ENCODE measurements around the gene TDRKH.
"Not testable (repeated sequence)": the region's sequence is repeated elsewhere in the genome, so short reads cannot be mapped to it uniquely, and the experiment has no call there.

Gene TDRKH

DNA sequence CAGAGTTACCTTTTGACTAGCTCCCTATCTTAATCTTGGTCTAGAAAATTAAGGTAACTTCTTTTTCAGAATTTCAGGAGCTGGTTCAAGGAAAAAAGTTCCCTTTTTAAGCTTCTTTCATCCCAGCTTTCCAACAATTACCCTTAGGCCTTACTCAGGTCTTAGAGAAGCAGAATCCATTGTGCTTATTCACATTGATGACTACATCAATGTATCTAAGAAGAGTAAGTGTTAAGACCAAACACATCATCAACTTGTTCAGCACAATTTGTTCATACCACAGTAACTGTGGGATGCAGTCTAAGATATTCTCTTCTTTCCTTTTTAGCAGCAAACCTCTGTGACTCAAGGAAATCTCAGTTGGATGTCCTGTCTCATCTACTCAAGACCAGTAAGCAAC, 31.1 kb downstream of the TDRKH start:
- no peak for DNase-seq

DNA sequence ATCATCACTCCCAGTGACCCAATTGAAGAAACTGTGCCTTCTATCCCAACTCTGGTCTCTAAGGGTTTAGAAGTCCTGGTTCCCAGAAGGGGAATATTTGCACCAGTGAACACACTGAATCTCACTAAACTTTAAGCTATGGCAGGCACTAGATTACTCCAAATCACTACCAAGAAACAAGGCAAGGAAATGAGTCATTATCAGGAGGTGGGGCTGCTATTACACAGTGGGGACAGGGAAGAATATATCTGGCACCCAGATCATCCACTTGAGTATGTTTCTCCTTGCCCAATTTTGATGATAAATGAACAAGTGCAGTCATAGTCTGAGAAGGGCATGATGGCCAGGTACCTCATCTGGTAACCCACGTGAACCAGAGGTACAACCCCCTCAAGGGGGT, 34.0 kb downstream of the TDRKH start:
- DNase-seq = no peak

- no peak for DNase-seq
Observed at GRCh38 chr1:151741516-151741915, 48.8 kb downstream of the TDRKH start.

DNA sequence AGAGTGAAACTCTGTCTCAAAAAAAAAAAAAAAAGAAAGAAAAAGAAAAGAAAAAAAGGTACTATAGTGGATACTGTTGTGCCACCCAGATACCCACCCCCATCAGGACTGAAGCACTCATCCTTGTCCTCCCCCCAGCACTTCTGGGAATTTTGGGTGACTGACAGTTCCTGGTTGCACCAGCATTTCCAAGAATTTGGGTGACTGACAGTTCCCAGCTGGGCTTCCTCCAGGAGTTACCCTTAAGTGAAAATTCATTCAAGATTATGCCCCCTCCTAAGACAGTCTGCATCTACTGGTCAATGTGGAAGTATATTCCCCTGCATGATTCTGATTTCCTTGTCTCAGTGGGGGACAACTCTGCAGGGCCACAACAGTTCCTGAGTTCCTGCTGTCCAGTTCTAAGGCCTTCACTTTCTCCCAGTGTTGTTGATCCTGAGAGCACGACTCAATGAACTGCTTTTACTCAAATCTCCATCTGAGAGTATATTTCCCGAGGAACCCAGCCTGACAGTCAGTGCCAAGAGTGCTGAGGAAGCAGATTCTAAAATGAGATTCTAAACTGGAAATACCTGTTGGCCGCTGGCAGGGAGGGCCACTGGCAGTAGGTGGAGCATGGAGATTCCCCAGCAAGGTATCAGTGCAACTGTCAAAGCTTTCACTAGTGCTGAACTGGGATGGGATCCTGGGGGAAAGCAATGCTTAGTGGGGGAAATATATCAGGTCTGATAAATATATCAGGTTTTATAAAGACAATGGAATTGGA, 50.5 kb downstream of the TDRKH start:
- DNase-seq = no peak

DNA sequence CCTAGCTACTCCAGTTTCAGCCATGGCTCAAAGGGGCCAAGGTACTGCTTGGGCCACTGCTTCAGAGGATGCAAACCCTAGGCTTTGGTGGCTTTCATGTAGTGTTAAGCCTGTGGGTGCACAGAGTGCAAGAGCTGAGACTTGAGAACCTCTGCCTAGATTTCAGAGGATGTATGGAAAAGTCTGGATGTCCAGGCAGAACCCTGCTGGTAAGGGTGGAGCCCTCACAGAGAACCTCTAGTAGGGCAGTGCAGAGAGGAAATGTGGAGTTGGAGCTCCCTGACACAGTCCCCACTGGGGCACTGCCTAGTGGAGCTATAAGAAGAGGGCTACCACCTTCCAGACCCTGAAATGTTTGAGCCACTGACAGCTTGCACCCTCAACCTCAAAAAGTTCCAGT, 52.8 kb downstream of the TDRKH start:
- no peak for DNase-seq

- DNase-seq = no peak
Observed at GRCh38 chr1:151737026-151737425, 53.3 kb downstream of the TDRKH start.

DNA sequence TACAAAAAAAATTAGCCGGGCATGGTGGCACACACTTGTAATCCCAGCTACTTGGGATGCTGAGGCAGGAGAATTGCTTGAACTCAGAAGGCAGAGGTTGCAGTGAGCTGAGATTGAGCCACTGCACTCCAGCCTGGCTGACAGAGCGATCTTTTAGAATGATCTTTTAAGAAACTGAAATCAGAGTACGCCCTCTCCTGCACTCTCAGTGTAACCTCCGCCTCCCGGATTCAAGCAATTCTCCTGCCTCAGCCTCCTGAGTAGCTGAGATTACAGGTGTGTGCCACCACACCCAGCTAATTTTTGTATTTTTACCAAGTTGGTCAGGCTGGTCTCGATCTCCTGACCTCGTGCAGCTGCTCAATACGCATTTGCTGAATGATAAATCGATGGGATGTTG, 56.3 kb downstream of the TDRKH start:
- DNase-seq = not testable (repeated sequence)

DNA sequence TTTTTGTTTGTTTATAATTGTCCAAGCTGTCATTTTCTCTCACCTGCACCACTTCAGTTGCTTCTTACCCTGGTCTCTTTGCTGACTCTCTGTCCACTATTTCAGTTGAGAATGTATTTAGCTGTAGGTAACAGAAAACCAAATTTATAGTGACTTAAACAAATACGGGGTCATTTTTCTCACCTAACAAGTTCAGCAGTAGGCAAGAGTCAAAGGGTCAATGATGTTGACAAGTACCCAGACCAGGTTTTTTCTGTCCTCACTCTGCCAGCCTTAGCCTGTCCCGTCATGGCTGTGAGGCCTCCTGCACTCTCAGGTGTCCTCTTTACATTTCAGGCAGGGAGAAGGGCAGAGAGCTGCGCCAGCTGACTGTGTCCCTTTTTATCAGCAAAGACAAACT, 57.2 kb downstream of the TDRKH start:
- DNase-seq = no peak

DNA sequence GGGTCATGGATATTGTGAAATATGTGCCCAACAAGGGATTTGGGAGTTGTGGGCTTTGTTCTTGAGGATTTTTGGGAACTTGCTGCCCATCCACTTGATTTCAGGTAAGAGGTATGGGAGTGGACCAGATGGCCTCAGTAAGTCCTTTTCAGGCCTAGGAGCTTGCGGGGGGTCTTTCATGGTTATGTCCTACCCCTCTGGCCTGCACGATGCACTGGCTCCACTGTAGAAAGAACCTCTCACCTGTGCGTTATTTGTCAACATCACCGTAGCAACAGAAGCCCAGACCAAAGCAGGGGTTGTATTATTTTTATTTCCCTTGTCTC, 60.4 kb downstream of the TDRKH start:
- DNase-seq = no peak

DNA sequence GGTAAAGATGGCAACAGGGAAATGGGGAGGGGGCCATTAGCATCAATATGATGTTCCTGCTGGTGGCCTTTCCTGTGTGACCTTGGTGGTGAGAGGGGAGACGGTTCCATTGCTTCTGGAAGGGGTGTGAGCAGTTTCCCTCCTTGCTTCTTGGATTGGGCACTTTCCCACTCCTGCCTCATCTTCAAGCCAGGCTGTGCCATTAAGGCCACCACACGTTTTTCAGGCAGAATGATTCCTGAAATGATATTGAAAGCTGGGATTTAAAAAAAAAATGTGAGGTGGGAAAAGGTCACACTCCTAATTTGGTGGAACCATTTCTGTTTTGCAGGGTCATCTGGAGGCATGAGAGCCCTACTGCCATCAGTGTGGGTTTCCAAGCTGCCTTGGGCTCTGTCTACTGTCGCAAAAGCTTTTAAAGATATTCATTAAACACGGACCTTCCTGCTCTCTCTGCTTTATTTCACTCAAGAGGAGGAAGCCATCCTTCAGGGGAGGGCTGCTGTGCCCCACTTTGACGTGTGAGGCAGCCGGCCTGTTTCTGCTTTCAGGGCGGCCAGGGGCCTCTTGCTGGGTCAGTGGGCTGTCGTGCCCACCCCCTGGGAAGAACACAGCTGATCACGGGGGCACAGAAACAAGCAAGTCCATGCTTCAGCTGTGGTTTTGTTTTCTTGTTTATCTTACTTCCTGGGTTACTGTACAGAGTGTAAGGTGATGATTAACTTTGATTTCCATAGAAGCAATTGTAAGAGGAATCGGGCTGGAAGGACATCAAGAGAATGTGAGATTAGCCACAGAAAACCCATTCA, 60.9 kb downstream of the TDRKH start:
- no peak for DNase-seq

GRCh38 chr1:151728151-151729054, 61.9 kb downstream of the TDRKH start:
- DNase-seq = no peak

GRCh38 chr1:151723726-151724370, 66.5 kb downstream of the TDRKH start:
- DNase-seq = no peak
